A549 (cell line): ENCODE data around the gene ADAMTS19.

Experiments
- CHD4 ChIP-seq: fragments of 200-600 bp; sonication (generic); IDR thresholded peaks from 2 replicates; pipeline ENCODE4 v1.6.1; 2016; ENCODE audit warnings: antibody characterized with exemption, mild to moderate bottlenecking, borderline replicate concordance
- CTCF ChIP-seq: fragments of >200 bp; sonication (Bioruptor Twin); formaldehyde crosslinking; IDR thresholded peaks from 3 replicates; pipeline ENCODE4 v1.5.1; 2016
- EP300 ChIP-seq, 2 experiments: fragments of >200 bp; sonication (Bioruptor Twin); formaldehyde crosslinking; IDR thresholded peaks; 2 replicates in 1 of 2; 3 replicates in 1 of 2; pipeline ENCODE4 v1.6.1; 2016 to 2017
- FOSB ChIP-seq: fragments of 250-450 bp; sonication (Bioruptor Pico); IDR thresholded peaks from 2 replicates; pipeline ENCODE4 v1.5.0; 2020; ENCODE audit warnings: mild to moderate bottlenecking, moderate library complexity
- HOXB13 ChIP-seq: fragments of 250-450 bp; sonication (Bioruptor Pico); IDR thresholded peaks from 2 replicates; pipeline ENCODE4 v1.5.0; 2020; ENCODE audit warnings: low read depth, mild to moderate bottlenecking, moderate library complexity
- JUN ChIP-seq, 2 experiments: fragments of >200 bp; sonication (Bioruptor Twin); formaldehyde crosslinking; IDR thresholded peaks; 2 replicates in 1 of 2; 3 replicates in 1 of 2; pipeline ENCODE4 v1.6.1; 2016 to 2017
- MYC ChIP-seq: IDR thresholded peaks from 2 replicates; pipeline ENCODE4 v1.6.1; 2012; ENCODE audit warnings: mild to moderate bottlenecking, inconsistent platforms, low read length, improper control_type of control experiment, borderline replicate concordance
- NPAS2 ChIP-seq: fragments of 250-450 bp; sonication (Bioruptor Pico); IDR thresholded peaks from 2 replicates; pipeline ENCODE4 v1.8.0; 2022; ENCODE audit warnings: mild to moderate bottlenecking, moderate library complexity, borderline replicate concordance
- POLR2A ChIP-seq: IDR thresholded peaks from 2 replicates; pipeline ENCODE4 v1.6.1; 2012; ENCODE audit warnings: mild to moderate bottlenecking, low read length
- POLR2AphosphoS2 ChIP-seq: conservative IDR thresholded peaks from 2 replicates; pipeline ENCODE4 v1.6.1; 2012; ENCODE audit warnings: low read length, improper control_type of control experiment, inconsistent platforms
- RAD21 ChIP-seq, 2 experiments: fragments of >200 bp in 1 of 2; sonication (Bioruptor Twin) in 1 of 2; formaldehyde crosslinking in 1 of 2; IDR thresholded peaks in 1 of 2; conservative IDR thresholded peaks in 1 of 2; 2 replicates in 1 of 2; 3 replicates in 1 of 2; pipeline ENCODE4 v1.6.1; 2012 to 2018; ENCODE audit warnings: inconsistent platforms in 1 of 2
- RFX5 ChIP-seq: fragments of 450-650 bp; IDR thresholded peaks from 2 replicates; pipeline ENCODE4 v1.7.1; 2014; ENCODE audit warnings: antibody characterized with exemption, mild to moderate bottlenecking, moderate library complexity
- ZNF302 ChIP-seq: fragments of 250-450 bp; sonication (Bioruptor Pico); IDR thresholded peaks from 2 replicates; pipeline ENCODE4 v1.9.0; 2021; ENCODE audit warnings: inconsistent platforms, mild to moderate bottlenecking, moderate library complexity

- TF ChIP-seq POLR2A (no peak), CTCF (no peak), RFX5 (no peak), FOSB (no peak), EP300 (IDR thresholded peaks at IDR 0.05) (no peak), CHD4 (no peak), MYC (no peak), JUN (IDR thresholded peaks at IDR 0.05) (no peak), NPAS2 (no peak), HOXB13 (CRISPR knock-in tag) (no peak), POLR2AphosphoS2 (no peak), ZNF302 (CRISPR knock-in tag) (no peak), RAD21 (conservative IDR thresholded peaks at IDR 0.05 in 1 of 2, IDR thresholded peaks at IDR 0.05 in 1 of 2) (no peak)
These were observed 264.5 kb downstream of the ADAMTS19 start for GRCh38 chr5:129724647-129725046.
